SU-DHL-6 (cell line): ENCODE results near the gene STN1.

Experiments
- H2AFZ ChIP-seq: fragments of 200-600 bp; sonication (generic); 2 replicates; pipeline ENCODE4 v1.6.1; 2014; ENCODE audit warnings: low read depth, mild to moderate bottlenecking, moderate library complexity, mixed read lengths, antibody characterized with exemption, low read length; ENCODE audit not compliant: severe bottlenecking
- H3F3A ChIP-seq: fragments of 200-600 bp; shearing (Covaris generic); 2 replicates; pipeline ENCODE4 v1.6.0; 2016; ENCODE audit warnings: antibody characterized with exemption, mild to moderate bottlenecking; ENCODE audit not compliant: insufficient read depth
- H3K27ac ChIP-seq: fragments of 200-600 bp; sonication (generic); 2 replicates; pipeline ENCODE4 v1.5.1; 2016; ENCODE audit warnings: low read depth, mild to moderate bottlenecking, low read length, moderate library complexity, mixed read lengths
- H3K27me3 ChIP-seq: fragments of 200-600 bp; sonication (generic), shearing (Covaris generic); 2 replicates; pipeline ENCODE4 v1.6.0; 2014; ENCODE audit warnings: mild to moderate bottlenecking, low read length
- H3K36me3 ChIP-seq: fragments of 200-600 bp; sonication (generic); 2 replicates; pipeline ENCODE4 v1.6.1; 2014; ENCODE audit warnings: mild to moderate bottlenecking, low read length, mixed read lengths
- H3K4me2 ChIP-seq: fragments of 300-600, 200-600 bp; shearing (Covaris generic), sonication (generic); 2 replicates; pipeline ENCODE4 v1.6.0; 2014; ENCODE audit warnings: low read length, low read depth, mild to moderate bottlenecking; ENCODE audit not compliant: poor library complexity, severe bottlenecking
- H3K4me3 ChIP-seq: fragments of 200-600 bp; sonication (generic); 2 replicates; pipeline ENCODE4 v1.5.1; 2014; ENCODE audit warnings: antibody characterized with exemption, low read length, mild to moderate bottlenecking, mixed read lengths; ENCODE audit not compliant: insufficient read depth, poor library complexity, severe bottlenecking
- H3K79me2 ChIP-seq: fragments of 200-600 bp; sonication (generic); 2 replicates; pipeline ENCODE4 v1.6.1; 2014; ENCODE audit warnings: mild to moderate bottlenecking, low read length, moderate library complexity; ENCODE audit not compliant: insufficient read depth
- H3K9ac ChIP-seq: fragments of 200-600 bp; sonication (generic); 2 replicates; pipeline ENCODE4 v1.7.0; 2014; ENCODE audit warnings: mild to moderate bottlenecking, low read length
- H3K9me2 ChIP-seq: fragments of 200-600 bp; sonication (generic); replicated peaks from 2 replicates; pipeline ENCODE4 v1.6.1; 2014; ENCODE audit warnings: low read length; ENCODE audit not compliant: insufficient read depth
- H3K9me3 ChIP-seq: fragments of 200-600 bp; sonication (generic); 2 replicates; pipeline ENCODE4 v1.6.1; 2014; ENCODE audit warnings: low read length, mixed read lengths; ENCODE audit not compliant: insufficient read depth
- H4K20me1 ChIP-seq: fragments of 200-600 bp; sonication (generic); 2 replicates; pipeline ENCODE4 v1.6.1; 2014; ENCODE audit warnings: low read depth, mild to moderate bottlenecking, antibody characterized with exemption, low read length, moderate library complexity, mixed read lengths
- CTCF ChIP-seq: fragments of 200-600 bp; sonication (generic); IDR thresholded peaks from one replicate; pipeline ENCODE4 v1.5.1; 2017; ENCODE audit warnings: antibody characterized with exemption, mild to moderate bottlenecking, low read length, moderate library complexity; ENCODE audit not compliant: insufficient read depth, poor library complexity, severe bottlenecking
- EZH2phosphoT487 ChIP-seq: fragments of 200-600 bp; sonication (generic), shearing (Covaris generic); conservative IDR thresholded peaks from 2 replicates; pipeline ENCODE4 v1.6.1; 2018; ENCODE audit warnings: mild to moderate bottlenecking, antibody characterized with exemption, low read length, moderate library complexity, mixed read lengths

The STN1 gene

GRCh38 chr10:103855852-103856796 lies 61.9 kb downstream of the STN1 start:
- Histone ChIP-seq H3K4me3 (no peak overlapping the region), H3K27ac (no peak overlapping the region), H4K20me1 (no peaks in the 10 kb centered on the region), H3K36me3 (no peaks in the 10 kb centered on the region), H3K9me2 (no peaks in the 10 kb centered on the region), H2AFZ (no peak overlapping the region), H3K4me2 (no peak overlapping the region), H3F3A (no peaks in the 10 kb centered on the region), H3K9ac (no peak overlapping the region), H3K79me2 (no peaks in the 10 kb centered on the region), H3K9me3 (no peaks in the 10 kb centered on the region), H3K27me3 (no peaks in the 10 kb centered on the region)
- TF ChIP-seq EZH2phosphoT487 = no peak
- no peak for TF ChIP-seq CTCF

GRCh38 chr10:103855424-103855823 lies 62.6 kb downstream of the STN1 start, which contains the start of gene SH3PXD2A:
SH3PXD2A (minus strand) TSS chr10:103855576; CDS start chr10:103855266, 310 bp downstream.
- Histone ChIP-seq H3K4me2 (no peak within 1 kb of the TSS), H3K9me3 (no peaks in the 10 kb centered on the region), H3K4me3 (no peak within 1 kb of the TSS), H3K9ac (no peak within 1 kb of the TSS), H3F3A (no peaks in the 10 kb centered on the region), H3K27me3 (no peaks in the 10 kb centered on the region), H2AFZ (no peak within 1 kb of the TSS), H3K27ac (no peak within 1 kb of the TSS), H4K20me1 (no peaks in the 10 kb centered on the region), H3K36me3 (no peaks in the 10 kb centered on the region), H3K9me2 (no peaks in the 10 kb centered on the region), H3K79me2 (no peaks in the 10 kb centered on the region)
- TF ChIP-seq CTCF (no peak), EZH2phosphoT487 (no peak)

GRCh38 chr10:103854686-103855391 lies 63.1 kb downstream of the STN1 start:
- H2AFZ ChIP-seq = no peak overlapping the region
- H3K9ac ChIP-seq = no peak overlapping the region
- no peak overlapping the region for H3K4me2 ChIP-seq

More at GRCh38 chr10:103854686-103855391, 63.1 kb downstream of the STN1 start:
- Histone ChIP-seq H3K27me3 (no peaks in the 10 kb centered on the region), H4K20me1 (no peaks in the 10 kb centered on the region), H3K27ac (no peak overlapping the region), H3K79me2 (no peaks in the 10 kb centered on the region), H3K36me3 (no peaks in the 10 kb centered on the region), H3K9me2 (no peaks in the 10 kb centered on the region), H3K4me3 (no peak overlapping the region), H3F3A (no peaks in the 10 kb centered on the region), H3K9me3 (no peaks in the 10 kb centered on the region)
- TF ChIP-seq EZH2phosphoT487 = no peak
- no peak for TF ChIP-seq CTCF
